Measurements from ENCODE around the gene TEKT1.

- TF ChIP-seq CTCF (conservative IDR thresholded peaks at IDR 0.05; ENCODE audit: low read depth, low read length) (no peak), EZH2 (IDR thresholded peaks at IDR 0.05; ENCODE audit: low read length, unreplicated experiment) (no peak)
Observed at GRCh38 chr17:6812295-6812694, 19.2 kb downstream of the TEKT1 start.
